ENCODE results near the gene FAM118B.
"Not testable (repeated sequence)": the region's sequence is repeated elsewhere in the genome, so short reads cannot be mapped to it uniquely, and the experiment has no call there.

FAM118B gene

GRCh38 chr11:126268708-126269579 is 57.4 kb downstream of the FAM118B start, which contains the start of the genes FOXRED1 and SRPRA:
Gene FOXRED1 (plus strand): TSS chr11:126269154. CDS start chr11:126269207, 53 bp downstream.
Gene SRPRA (minus strand): TSS chr11:126268895. CDS start chr11:126268804, 91 bp downstream.
- DNase-seq: peak; percentile 83 to 100 (median 98)

GRCh38 chr11:126277322-126277721 is 65.7 kb downstream of the FAM118B start:
- no peak for DNase-seq

- DNase-seq: no peak
Measured at GRCh38 chr11:126277780-126278179, 66.2 kb downstream of the FAM118B start.

- no peak for DNase-seq
Measured at GRCh38 chr11:126279191-126279590, 67.6 kb downstream of the FAM118B start.

GRCh38 chr11:126280595-126280994 is 69.0 kb downstream of the FAM118B start:
- peak in 1 of 51 donors; percentile 12 for DNase-seq

GRCh38 chr11:126281245-126281644 is 69.7 kb downstream of the FAM118B start:
- no peak for DNase-seq

- no peak for DNase-seq
Measured at GRCh38 chr11:126281666-126282175, 70.1 kb downstream of the FAM118B start.

- peak in 34 of 51 donors; percentile 7 to 71 (median 31) for DNase-seq
Measured at GRCh38 chr11:126282361-126282735, 70.8 kb downstream of the FAM118B start.

GRCh38 chr11:126282736-126283591 is 71.4 kb downstream of the FAM118B start, which contains the start of gene TIRAP:
Gene TIRAP (plus strand): TSS chr11:126283093. CDS start chr11:126290895, 7,802 bp downstream.
- DNase-seq: peak in 46 of 51 donors; percentile 5 to 75 (median 46)

GRCh38 chr11:126284829-126285228 is 73.2 kb downstream of the FAM118B start:
- peak in 9 of 51 donors; percentile 5 to 74 (median 21) for DNase-seq

- no peak for DNase-seq
Measured at GRCh38 chr11:126288237-126288636, 76.7 kb downstream of the FAM118B start.

- DNase-seq: no peak
Measured at GRCh38 chr11:126290887-126291286, 79.3 kb downstream of the FAM118B start.

GRCh38 chr11:126293726-126294125 is 82.1 kb downstream of the FAM118B start:
- no peak for DNase-seq

GRCh38 chr11:126297004-126297403 is 85.4 kb downstream of the FAM118B start:
- no peak for DNase-seq

- DNase-seq: peak; percentile 37 to 95 (median 84)
Measured at GRCh38 chr11:126303623-126304456, 92.3 kb downstream of the FAM118B start, which contains the start of gene DCPS. Gene DCPS (plus strand): TSS chr11:126304060. CDS start chr11:126304081, 21 bp downstream.

- peak in 2 of 51 donors; percentile 31 to 70 for DNase-seq
Measured at GRCh38 chr11:126304457-126305075, 93.0 kb downstream of the FAM118B start.

- no peak for DNase-seq
Measured at GRCh38 chr11:126305699-126306098, 94.1 kb downstream of the FAM118B start.

GRCh38 chr11:126307706-126308105 is 96.1 kb downstream of the FAM118B start:
- peak in 6 of 51 donors; percentile 7 to 28 (median 14) for DNase-seq

GRCh38 chr11:126308271-126308671 is 96.7 kb downstream of the FAM118B start:
- peak in 2 of 51 donors; percentile 15 to 40 for DNase-seq

GRCh38 chr11:126308771-126309170 is 97.2 kb downstream of the FAM118B start:
- not testable (repeated sequence) for DNase-seq
